ENCODE results near the gene GSC2. TPM values are rescaled to one million over a fixed set of nuclear protein-coding genes. Genes with fewer than 3 reads are reported as not detected.

Gene GSC2
- total RNA-seq, 8 experiments from 2014 or later = 0.11 to 0.54 (median 0.45) TPM; not detected in 5

- ATAC-seq (replicated peaks in 6 of 8) = no peak
- Histone ChIP-seq H3K4me3 (no peak overlapping the region), H3K4me1 (replicated peaks in 1 of 2) (peaks cover 2 to 5% of the 10 kb centered on the region in 2 donors), H3K27ac (peak overlapping the region in 1 of 2 donors; percentile 39)
- in situ Hi-C loops (cut with MboI; ENCODE audit: low pct_unique_long_range_greater_than_20kb in 2 of 9, low sequenced_read_pairs in 9 of 9, unreplicated experiment in 9 of 9) = loop anchor here in 1 of 9 experiments (25.0 kb wide), 1 partner anchor 103 kb away; no protein-coding TSS in a partner anchor
- 66 to 100% (median 95%) methylated on average over 1 to 2 of the region's 4 CpGs; no CpG with 5 or more reads in 5 of the 10 experiments for WGBS, 10 experiments
Measured at GRCh38 chr22:19114984-19115552, 35.0 kb downstream of the GSC2 start.

GRCh38 chr22:19113429-19113828 lies 36.7 kb downstream of the GSC2 start:
- in situ Hi-C loops (cut with MboI; ENCODE audit: low pct_unique_long_range_greater_than_20kb in 2 of 9, low sequenced_read_pairs in 9 of 9, unreplicated experiment in 9 of 9) = loop anchor here in 1 of 9 experiments (25.0 kb wide), 1 partner anchor 101 kb away; no protein-coding TSS in a partner anchor

DNA sequence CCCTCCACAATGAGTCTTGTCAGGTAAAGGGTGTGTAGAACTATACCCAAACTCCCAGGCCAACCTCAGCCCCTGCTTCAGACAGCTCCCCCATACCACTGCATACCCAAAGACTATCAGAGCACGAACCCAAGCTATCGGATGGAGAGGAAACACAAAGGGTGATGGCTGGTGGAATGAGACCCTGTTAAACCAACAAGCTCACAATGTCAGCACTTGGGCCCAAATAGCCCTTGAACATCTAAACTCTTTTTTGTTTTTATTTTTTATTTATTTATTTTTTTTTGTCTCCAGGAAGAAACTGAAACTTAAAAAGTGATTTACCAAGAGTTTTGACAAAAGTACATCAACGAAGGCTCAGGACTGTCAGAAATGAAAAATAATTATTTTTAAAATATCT lies 38.5 kb downstream of the GSC2 start:
- no peak overlapping the region for H3K27ac ChIP-seq
- no peak for ATAC-seq (replicated peaks in 6 of 8)
- in situ Hi-C loops (cut with MboI; ENCODE audit: low pct_unique_long_range_greater_than_20kb in 2 of 9, low sequenced_read_pairs in 9 of 9, unreplicated experiment in 9 of 9) = loop anchor here in 1 of 9 experiments (25.0 kb wide), 1 partner anchor 99 kb away; no protein-coding TSS in a partner anchor
- 83 to 100% (median 100%) methylated on average over 1 to 3 of the region's 3 CpGs; no CpG with 5 or more reads in 4 of the 10 experiments for WGBS, 10 experiments
- no peak overlapping the region for H3K4me3 ChIP-seq
- no peaks in the 10 kb centered on the region for H3K4me1 ChIP-seq (replicated peaks in 1 of 2)

More at GRCh38 chr22:19113429-19113828, 36.7 kb downstream of the GSC2 start:
- ATAC-seq (replicated peaks in 6 of 8) = no peak
- no peaks in the 10 kb centered on the region for H3K4me1 ChIP-seq (replicated peaks in 1 of 2)
- 92 to 100% (median 97%) methylated on average over 1 to 5 of the region's 5 CpGs; no CpG with 5 or more reads in 6 of the 10 experiments for WGBS, 10 experiments
- peak overlapping the region in 1 of 2 donors; percentile 43 for H3K27ac ChIP-seq
- no peak overlapping the region for H3K4me3 ChIP-seq

GRCh38 chr22:19111140-19111539 lies 39.0 kb downstream of the GSC2 start:
- 73 to 100% (median 95%) methylated on average over 1 to 3 of the region's 3 CpGs; no CpG with 5 or more reads in 5 of the 10 experiments for WGBS, 10 experiments
- Histone ChIP-seq H3K27ac (no peak overlapping the region), H3K4me3 (no peak overlapping the region), H3K4me1 (replicated peaks in 1 of 2) (no peaks in the 10 kb centered on the region)
- ATAC-seq (replicated peaks in 6 of 8) = no peak
- in situ Hi-C loops (cut with MboI; ENCODE audit: low pct_unique_long_range_greater_than_20kb in 2 of 9, low sequenced_read_pairs in 9 of 9, unreplicated experiment in 9 of 9) = loop anchor here in 1 of 9 experiments (25.0 kb wide), 1 partner anchor 99 kb away; no protein-coding TSS in a partner anchor

- in situ Hi-C loops (cut with MboI; ENCODE audit: low pct_unique_long_range_greater_than_20kb in 2 of 9, low sequenced_read_pairs in 9 of 9, unreplicated experiment in 9 of 9) = loop anchor here in 1 of 9 experiments (25.0 kb wide), 1 partner anchor 98 kb away; no protein-coding TSS in a partner anchor
Measured at GRCh38 chr22:19110646-19111045, 39.4 kb downstream of the GSC2 start.

GRCh38 chr22:19110064-19110458 lies 40.0 kb downstream of the GSC2 start:
- Histone ChIP-seq H3K27ac (no peak overlapping the region), H3K4me3 (no peak overlapping the region), H3K4me1 (replicated peaks in 1 of 2) (no peaks in the 10 kb centered on the region)
- in situ Hi-C loops (cut with MboI; ENCODE audit: low pct_unique_long_range_greater_than_20kb in 2 of 9, low sequenced_read_pairs in 9 of 9, unreplicated experiment in 9 of 9) = loop anchor here in 1 of 9 experiments (25.0 kb wide), 1 partner anchor 98 kb away; no protein-coding TSS in a partner anchor
- 20 to 88% (median 60%) methylated on average over 1 to 3 of the region's 4 CpGs; no CpG with 5 or more reads in 5 of the 10 experiments for WGBS, 10 experiments
- ATAC-seq (replicated peaks in 6 of 8) = no peak

More at GRCh38 chr22:19110646-19111045, 39.4 kb downstream of the GSC2 start:
- H3K4me1 ChIP-seq (replicated peaks in 1 of 2) = no peaks in the 10 kb centered on the region
- H3K27ac ChIP-seq = no peak overlapping the region
- no peak overlapping the region for H3K4me3 ChIP-seq
- no peak for ATAC-seq (replicated peaks in 6 of 8)

GRCh38 chr22:19109198-19110063 lies 40.7 kb downstream of the GSC2 start:
- no peak overlapping the region for H3K4me3 ChIP-seq
- 65 to 97% (median 84%) methylated on average over 3 to 7 of the region's 7 CpGs for WGBS, 10 experiments
- peaks cover 2 to 4% of the 10 kb centered on the region in 2 donors for H3K4me1 ChIP-seq (replicated peaks in 1 of 2)
- no peak overlapping the region for H3K27ac ChIP-seq
- ATAC-seq (replicated peaks in 6 of 8) = peak in 2 of 8 experiments; percentile 44 to 53
- in situ Hi-C loops (cut with MboI; ENCODE audit: low pct_unique_long_range_greater_than_20kb in 2 of 9, low sequenced_read_pairs in 9 of 9, unreplicated experiment in 9 of 9) = loop anchor here in 1 of 9 experiments (25.0 kb wide), 1 partner anchor 97 kb away; no protein-coding TSS in a partner anchor

DNA sequence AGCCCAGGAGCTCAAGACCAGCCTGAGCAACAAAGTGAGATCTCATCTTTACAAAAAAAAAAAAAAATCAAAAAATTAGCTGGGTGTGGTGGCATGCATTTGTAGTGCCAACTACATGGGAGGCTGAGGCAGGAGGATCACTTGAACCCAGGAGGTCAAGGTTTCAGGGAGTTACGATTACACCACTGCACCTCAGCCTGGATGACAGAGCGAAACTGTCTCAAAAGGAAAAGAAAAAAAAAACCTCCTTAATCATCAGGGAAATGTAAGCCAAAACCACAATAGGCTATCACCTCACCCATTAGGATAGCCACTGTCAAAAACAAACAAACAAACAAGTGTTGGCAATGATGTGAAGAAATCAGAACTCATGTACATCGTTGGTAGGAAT lies 41.3 kb downstream of the GSC2 start:
- 60 to 100% (median 97%) methylated on average over 1 to 3 of the region's 3 CpGs; no CpG with 5 or more reads in 1 of the 10 experiments for WGBS, 10 experiments
- in situ Hi-C loops (cut with MboI; ENCODE audit: low pct_unique_long_range_greater_than_20kb in 2 of 9, low sequenced_read_pairs in 9 of 9, unreplicated experiment in 9 of 9) = loop anchor here in 1 of 9 experiments (25.0 kb wide), 1 partner anchor 97 kb away; no protein-coding TSS in a partner anchor
- H3K27ac ChIP-seq = peak overlapping the region in 1 of 2 donors; percentile 22
- no peak for ATAC-seq (replicated peaks in 6 of 8)
- no peak overlapping the region for H3K4me3 ChIP-seq
- H3K4me1 ChIP-seq (replicated peaks in 1 of 2) = peaks cover 5 to 7% of the 10 kb centered on the region in 2 donors

- no peak for ATAC-seq (replicated peaks in 6 of 8)
- Histone ChIP-seq H3K27ac (peak overlapping the region in 1 of 2 donors; percentile 28), H3K4me3 (no peak overlapping the region), H3K4me1 (replicated peaks in 1 of 2) (peaks cover 5 to 9% of the 10 kb centered on the region in 2 donors)
- 80 to 100% (median 96%) methylated on average over 1 to 6 of the region's 8 CpGs; no CpG with 5 or more reads in 1 of the 10 experiments for WGBS, 10 experiments
- in situ Hi-C loops (cut with MboI; ENCODE audit: low pct_unique_long_range_greater_than_20kb in 2 of 9, low sequenced_read_pairs in 9 of 9, unreplicated experiment in 9 of 9) = loop anchor here in 1 of 9 experiments (25.0 kb wide), 1 partner anchor 95 kb away; no protein-coding TSS in a partner anchor
Measured at GRCh38 chr22:19107730-19108074, 42.4 kb downstream of the GSC2 start.

GRCh38 chr22:19106886-19107729 lies 43.0 kb downstream of the GSC2 start:
- Histone ChIP-seq H3K4me1 (replicated peaks in 1 of 2) (peaks cover 5 to 9% of the 10 kb centered on the region in 2 donors), H3K4me3 (no peak overlapping the region), H3K27ac (peak overlapping the region in 1 of 2 donors; percentile 28)
- WGBS, 10 experiments = 60 to 100% (median 80%) methylated on average over 1 of the region's 3 CpGs; no CpG with 5 or more reads in 7 of the 10 experiments
- in situ Hi-C loops (cut with MboI; ENCODE audit: low pct_unique_long_range_greater_than_20kb in 2 of 9, low sequenced_read_pairs in 9 of 9, unreplicated experiment in 9 of 9) = loop anchor here in 1 of 9 experiments (25.0 kb wide), 1 partner anchor 95 kb away; no protein-coding TSS in a partner anchor
- no peak for ATAC-seq (replicated peaks in 6 of 8)

DNA sequence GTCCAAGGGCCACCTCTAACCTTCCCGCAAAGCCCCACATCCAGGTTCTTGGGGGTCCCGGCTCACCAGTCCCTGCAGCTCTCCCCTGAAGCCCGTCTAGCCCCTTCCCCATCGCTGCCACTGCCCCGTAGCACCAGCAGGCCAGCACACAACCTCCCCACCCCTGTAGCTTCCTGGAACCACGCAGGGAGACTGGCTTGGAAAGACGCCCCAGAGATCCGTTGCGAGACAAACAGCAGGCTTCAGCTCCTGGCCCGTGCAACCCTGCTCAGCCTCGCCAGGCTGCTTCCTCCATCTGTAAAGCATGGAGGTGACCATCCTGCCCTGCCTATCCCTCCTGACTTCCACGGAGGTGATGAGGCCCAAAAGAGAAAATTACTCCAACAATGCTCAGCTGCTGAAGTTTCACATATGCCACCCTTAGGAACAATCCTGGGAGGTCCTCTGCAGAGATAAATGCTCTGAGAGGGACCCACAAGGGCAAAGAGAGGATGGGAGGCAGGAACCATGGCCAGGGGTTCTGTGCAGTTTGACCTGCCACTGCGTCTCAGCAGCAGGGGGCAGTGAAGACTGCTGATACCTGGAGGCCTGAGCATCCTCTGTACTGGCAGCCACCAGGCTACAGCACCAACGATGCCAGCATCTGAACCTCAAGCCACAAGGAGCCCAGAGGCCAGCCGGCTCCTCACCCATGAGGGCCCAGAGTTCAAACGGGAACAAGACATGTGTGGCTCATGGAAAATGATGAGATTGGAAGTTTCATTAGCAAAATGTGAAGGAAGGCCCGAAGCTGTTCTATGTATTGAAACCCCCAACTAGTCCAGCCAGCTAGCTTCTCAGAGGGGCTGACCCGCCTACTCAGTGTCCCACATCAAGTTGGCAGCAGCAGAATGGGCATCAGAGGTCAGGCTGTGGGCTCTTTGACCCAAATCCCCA lies 44.0 kb downstream of the GSC2 start:
- Histone ChIP-seq H3K27ac (no peak overlapping the region), H3K4me3 (no peak overlapping the region), H3K4me1 (replicated peaks in 1 of 2) (peaks cover 5 to 9% of the 10 kb centered on the region in 2 donors)
- ATAC-seq (replicated peaks in 6 of 8) = peak in 2 of 8 experiments; percentile 12 to 17
- WGBS, 10 experiments = 20 to 100% (median 84%) methylated on average over 1 to 6 of the region's 18 CpGs; no CpG with 5 or more reads in 3 of the 10 experiments
- in situ Hi-C loops (cut with MboI; ENCODE audit: low pct_unique_long_range_greater_than_20kb in 2 of 9, low sequenced_read_pairs in 9 of 9, unreplicated experiment in 9 of 9) = loop anchor here in 1 of 9 experiments (25.0 kb wide), 1 partner anchor 94 kb away; no protein-coding TSS in a partner anchor
